Thyroid gland (tissue), 4 donors: Measurements from ENCODE around the gene ZFAND3.

Experiments
- CTCF ChIP-seq, 6 experiments: fragments of 200-600 bp in 3 of 6; fragments of 450-650 bp in 3 of 6; sonication (generic) in 3 of 6; IDR thresholded peaks; one replicate each; pipeline ENCODE4 v1.5.1; 2016 to 2019; ENCODE audit warnings: antibody characterized with exemption in 6 of 6, mild to moderate bottlenecking in 2 of 6, inconsistent platforms in 1 of 6, moderate library complexity in 1 of 6
- POLR2A ChIP-seq, 2 donors: fragments of 450-650 bp; IDR thresholded peaks; one replicate each; pipeline ENCODE4 v1.6.1; 2017; ENCODE audit warnings: antibody characterized with exemption in 2 of 2, mild to moderate bottlenecking in 2 of 2, moderate library complexity in 1 of 2

- TF ChIP-seq CTCF (IDR thresholded peaks at IDR 0.05) = no peak
- TF ChIP-seq POLR2A (IDR thresholded peaks at IDR 0.05) = no peak
Observed at GRCh38 chr6:38170666-38171355, 351.3 kb downstream of the ZFAND3 start.
